Subcutaneous adipose tissue (tissue), 4 donors: Measurements from ENCODE around the gene MAP1LC3C. TPM values are rescaled to one million over a fixed set of nuclear protein-coding genes. Genes with fewer than 3 reads are reported as not detected.

Experiments used
- total RNA-seq, 4 donors: library from RNA; depleted of rRNA; stranded (reverse); fragments of >200 nt; gene quantifications; one replicate each; pipeline ENCODE4 v1.1.0, GENCODE V29; 2016
- TF ChIP-seq, protein P1 (sequence below): fragments of 450-650 bp; IDR thresholded peaks from one replicate; pipeline ENCODE4 v1.5.1; 2016; ENCODE audit warnings: low read depth, mild to moderate bottlenecking, control low read depth, antibody characterized with exemption, moderate library complexity

MAP1LC3C gene
- total RNA-seq, 4 donors from 2014 or later: 3.1 to 48.1 (median 28.0) TPM

DNA sequence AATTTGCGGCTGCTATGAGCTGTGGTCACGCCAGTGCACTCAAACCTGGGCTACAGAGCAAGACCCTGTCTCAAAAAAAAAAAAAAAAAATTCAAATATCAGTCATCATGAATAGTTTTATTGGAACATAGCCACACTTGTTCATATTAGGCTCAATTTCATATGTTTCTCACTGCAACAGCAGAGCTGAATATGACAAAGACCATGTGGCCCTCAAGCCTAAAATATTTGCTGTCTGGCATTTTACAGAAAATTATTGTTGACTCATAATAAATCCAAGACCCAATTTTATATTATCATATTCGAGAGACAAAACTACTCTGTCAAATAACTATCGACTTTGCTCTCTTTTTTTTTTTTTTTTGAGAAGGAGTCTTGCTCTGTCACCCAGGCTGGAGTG lies 30.3 kb downstream of the MAP1LC3C start:
- TF ChIP-seq, protein P1, sequence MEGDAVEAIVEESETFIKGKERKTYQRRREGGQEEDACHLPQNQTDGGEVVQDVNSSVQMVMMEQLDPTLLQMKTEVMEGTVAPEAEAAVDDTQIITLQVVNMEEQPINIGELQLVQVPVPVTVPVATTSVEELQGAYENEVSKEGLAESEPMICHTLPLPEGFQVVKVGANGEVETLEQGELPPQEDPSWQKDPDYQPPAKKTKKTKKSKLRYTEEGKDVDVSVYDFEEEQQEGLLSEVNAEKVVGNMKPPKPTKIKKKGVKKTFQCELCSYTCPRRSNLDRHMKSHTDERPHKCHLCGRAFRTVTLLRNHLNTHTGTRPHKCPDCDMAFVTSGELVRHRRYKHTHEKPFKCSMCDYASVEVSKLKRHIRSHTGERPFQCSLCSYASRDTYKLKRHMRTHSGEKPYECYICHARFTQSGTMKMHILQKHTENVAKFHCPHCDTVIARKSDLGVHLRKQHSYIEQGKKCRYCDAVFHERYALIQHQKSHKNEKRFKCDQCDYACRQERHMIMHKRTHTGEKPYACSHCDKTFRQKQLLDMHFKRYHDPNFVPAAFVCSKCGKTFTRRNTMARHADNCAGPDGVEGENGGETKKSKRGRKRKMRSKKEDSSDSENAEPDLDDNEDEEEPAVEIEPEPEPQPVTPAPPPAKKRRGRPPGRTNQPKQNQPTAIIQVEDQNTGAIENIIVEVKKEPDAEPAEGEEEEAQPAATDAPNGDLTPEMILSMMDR: no peak

DNA sequence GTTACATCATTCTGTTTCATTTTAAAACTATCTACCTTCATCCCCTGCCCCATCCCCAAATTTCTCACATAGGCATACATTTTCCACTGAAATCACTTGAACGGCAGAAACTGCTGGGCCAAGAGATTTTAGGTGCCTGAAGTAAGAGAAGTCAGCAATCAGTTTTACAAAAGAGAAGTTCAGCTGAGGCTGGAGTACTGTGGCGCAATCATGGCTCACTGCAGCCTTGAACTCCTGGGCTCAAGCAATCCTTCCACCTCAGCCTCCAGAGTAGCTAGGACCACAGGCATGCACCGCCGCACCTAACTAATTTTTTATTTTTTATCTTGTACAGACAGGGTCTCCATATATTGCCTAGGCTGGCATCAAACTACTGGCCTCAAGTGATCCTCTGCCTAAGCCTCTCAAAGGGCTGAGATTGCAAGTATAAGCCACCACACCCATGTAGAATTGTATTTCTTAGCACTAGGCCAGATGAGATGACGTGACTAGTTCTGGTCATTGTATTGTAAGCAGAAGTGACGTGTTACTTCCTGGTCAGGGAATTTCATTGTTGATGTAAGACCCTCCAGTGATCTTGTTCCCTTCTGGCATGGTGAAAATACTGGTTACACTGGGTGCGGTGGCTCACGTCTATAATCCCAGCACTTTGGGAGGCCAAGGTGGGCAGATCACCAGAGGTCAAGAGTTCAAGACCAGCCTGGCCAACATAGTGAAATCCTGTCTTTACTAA lies 34.2 kb downstream of the MAP1LC3C start:
- TF ChIP-seq, protein P1: no peak

DNA sequence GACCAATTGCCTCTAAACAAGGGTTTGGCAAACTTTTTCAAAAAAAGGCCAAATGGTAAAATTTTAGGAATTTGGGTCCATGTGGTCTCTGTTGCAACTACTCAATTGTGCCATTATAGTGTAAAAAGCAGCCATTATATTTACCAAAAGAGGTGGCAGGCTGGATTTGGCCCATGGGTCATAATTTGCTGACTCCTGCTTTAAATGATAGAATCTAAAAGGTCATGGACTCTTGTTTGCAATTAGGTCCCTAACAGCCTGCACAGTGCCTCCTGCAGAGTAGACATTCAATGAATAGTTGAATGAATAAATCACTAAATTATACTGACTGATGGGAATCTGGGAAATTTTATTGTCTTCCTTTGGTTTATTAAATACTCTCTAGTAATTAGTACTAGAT lies 35.2 kb downstream of the MAP1LC3C start:
- TF ChIP-seq, protein P1: no peak

DNA sequence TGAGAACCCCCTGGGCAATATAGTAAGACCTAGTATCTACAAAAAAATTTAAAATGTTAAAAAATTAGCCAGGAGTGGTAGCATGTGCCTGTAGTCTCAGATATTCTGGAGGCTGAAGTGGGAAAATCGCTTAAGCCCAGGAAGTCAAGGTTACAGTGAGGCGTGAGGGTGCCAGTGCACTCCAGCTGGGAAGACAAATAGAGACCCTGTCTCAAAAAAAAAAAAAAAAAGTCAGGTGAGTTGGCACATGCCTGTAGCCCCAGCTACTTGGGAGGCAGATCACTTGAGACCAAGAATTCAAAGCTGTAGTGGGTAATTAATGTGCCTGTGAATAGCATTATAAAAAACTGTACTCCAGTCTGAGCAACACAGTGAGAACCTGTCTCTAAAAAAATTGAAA lies 36.7 kb downstream of the MAP1LC3C start:
- TF ChIP-seq, protein P1: no peak

DNA sequence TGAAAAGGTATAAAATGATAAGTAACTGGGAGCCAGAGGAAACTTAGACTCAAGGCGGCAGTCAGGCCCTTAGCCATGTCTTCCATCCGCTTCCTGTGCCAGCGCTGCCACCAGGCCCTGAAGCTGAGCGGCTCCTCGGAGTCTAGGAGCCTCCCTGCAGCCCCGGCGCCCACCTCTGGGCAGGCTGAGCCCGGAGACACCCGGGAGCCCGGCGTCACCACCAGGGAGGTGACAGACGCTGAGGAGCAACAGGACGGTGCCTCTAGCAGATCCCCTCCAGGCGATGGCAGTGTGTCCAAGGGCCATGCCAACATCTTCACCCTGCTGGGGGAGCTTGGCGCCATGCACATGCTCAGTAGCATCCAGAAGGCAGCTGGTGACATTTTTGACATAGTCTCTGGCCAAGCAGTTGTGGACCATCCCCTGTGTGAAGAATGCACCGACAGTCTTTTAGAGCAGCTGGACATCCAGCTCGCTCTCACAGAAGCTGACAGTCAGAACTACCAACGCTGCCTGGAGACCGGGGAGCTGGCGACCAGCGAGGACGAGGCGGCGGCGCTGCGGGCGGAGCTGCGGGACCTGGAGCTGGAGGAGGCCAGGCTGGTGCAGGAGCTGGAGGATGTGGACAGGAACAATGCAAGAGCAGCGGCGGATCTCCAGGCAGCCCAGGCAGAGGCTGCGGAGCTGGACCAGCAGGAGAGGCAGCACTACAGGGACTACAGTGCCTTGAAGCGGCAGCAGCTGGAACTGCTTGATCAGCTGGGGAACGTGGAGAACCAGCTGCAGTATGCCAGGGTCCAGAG lies 41.0 kb downstream of the MAP1LC3C start, which contains the start of gene BECN2:
Gene BECN2 (plus strand): TSS at position 76 of the 803 bp plus-strand sequence. CDS start 0 bp downstream, at position 76.
- TF ChIP-seq, protein P1: no peak

DNA sequence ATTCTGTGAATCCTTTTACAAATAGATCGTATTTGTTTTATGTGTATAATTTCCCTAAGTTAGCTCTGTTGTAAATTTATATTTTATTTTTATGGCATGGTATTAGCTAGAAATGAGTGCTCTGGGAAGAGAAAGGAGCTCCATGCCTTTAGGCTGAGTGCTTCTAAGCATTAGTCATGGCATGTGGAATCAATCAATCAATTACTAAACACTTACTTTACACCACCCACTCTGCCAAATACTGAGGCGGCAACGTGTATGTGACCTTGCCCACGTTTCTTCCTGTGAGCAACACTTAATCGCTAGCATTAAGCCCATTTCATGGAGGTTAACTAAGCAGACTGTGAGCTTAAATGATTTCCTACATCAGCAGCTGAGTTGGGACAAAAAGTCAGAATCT lies 48.5 kb downstream of the MAP1LC3C start:
- TF ChIP-seq, protein P1: no peak

DNA sequence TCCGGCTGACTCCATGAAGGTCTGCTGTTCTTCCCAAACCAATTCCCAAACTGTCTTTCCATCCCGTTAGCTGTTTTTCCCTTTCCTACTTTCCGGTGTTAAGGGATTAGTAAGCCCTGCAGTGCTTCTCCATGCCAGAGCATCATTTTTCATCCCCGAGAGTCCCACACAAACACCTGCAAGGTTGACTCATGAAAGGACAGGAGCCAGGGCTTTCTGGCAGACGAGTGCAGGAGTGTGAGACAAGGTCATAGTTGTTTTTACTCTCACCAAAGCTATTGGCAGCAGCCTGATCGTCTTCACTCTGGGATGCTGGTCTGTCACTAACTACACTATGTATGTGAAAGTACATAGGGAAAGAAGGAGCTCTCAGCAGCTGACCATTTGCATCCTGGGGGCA lies 51.5 kb downstream of the MAP1LC3C start:
- TF ChIP-seq, protein P1: no peak
